ENCODE results near the gene CCDC63. TPM values are rescaled to one million over a fixed set of nuclear protein-coding genes. Genes with fewer than 3 reads are reported as not detected.

CCDC63 gene
- total RNA-seq, 2 experiments from 2014 or later, result not detected

- no TSS peak for BruUV-seq (replicated peaks)
- no peaks in the 10 kb centered on the region for H3K9me3 ChIP-seq (ENCODE audit: low read length)
- intact Hi-C loops (cut with micrococcal nuclease; ENCODE audit: unreplicated experiment), result no loop called here
- H3K4me3 ChIP-seq (ENCODE audit: low read depth, low read length, poor library complexity, severe bottlenecking), result no peak overlapping the region
- CTCF ChIA-PET (ENCODE audit: unreplicated experiment), result interaction anchor here (0.6 kb wide), 1 partner anchor 221 kb away, joined by 3 read pairs; no protein-coding TSS in a partner anchor
- H3K4me2 ChIP-seq (ENCODE audit: low read length), result no peak overlapping the region
- peaks cover 7% of the 10 kb centered on the region for H3K4me1 ChIP-seq (ENCODE audit: insufficient read depth, low read length, poor library complexity, severe bottlenecking)
- POLR2A ChIA-PET, result interaction anchor here (0.6 to 0.7 kb wide), 2 partner anchors 254 to 533 kb away, joined by 3 read pairs; no protein-coding TSS in a partner anchor
- H3K79me2 ChIP-seq (ENCODE audit: insufficient read depth, low read depth, low read length), result no peaks in the 10 kb centered on the region
- no peaks in the 10 kb centered on the region for H3K9me2 ChIP-seq (ENCODE audit: insufficient read depth, low read length)
- H2AFZ ChIP-seq (ENCODE audit: low read length), result no peak overlapping the region
- H3K36me3 ChIP-seq (ENCODE audit: insufficient read depth, low read length), result no peaks in the 10 kb centered on the region
- no peaks in the 10 kb centered on the region for H4K20me1 ChIP-seq (ENCODE audit: insufficient read depth, low read length)
- no peak for DNase-seq (ENCODE audit: low spot score)
- no peak overlapping the region for H3K27ac ChIP-seq (ENCODE audit: low read depth, low read length, poor library complexity, severe bottlenecking)
- no peak for TF ChIP-seq CTCF (conservative IDR thresholded peaks at IDR 0.05; ENCODE audit: low read length)
- no peak for TF ChIP-seq EZH2phosphoT487 (IDR thresholded peaks at IDR 0.05; ENCODE audit: borderline replicate concordance, low read depth, low read length)
Observed at GRCh38 chr12:110862329-110862728, 15.5 kb downstream of the CCDC63 start.

- DNase-seq (ENCODE audit: low spot score), result no peak
- Histone ChIP-seq H2AFZ (ENCODE audit: low read length) (no peak overlapping the region), H4K20me1 (ENCODE audit: insufficient read depth, low read length) (no peaks in the 10 kb centered on the region), H3K9me2 (ENCODE audit: insufficient read depth, low read length) (no peaks in the 10 kb centered on the region), H3K4me2 (ENCODE audit: low read length) (no peak overlapping the region), H3K4me1 (ENCODE audit: insufficient read depth, low read length, poor library complexity, severe bottlenecking) (peaks cover 7% of the 10 kb centered on the region), H3K9me3 (ENCODE audit: low read length) (no peaks in the 10 kb centered on the region), H3K27ac (ENCODE audit: low read depth, low read length, poor library complexity, severe bottlenecking) (no peak overlapping the region), H3K36me3 (ENCODE audit: insufficient read depth, low read length) (no peaks in the 10 kb centered on the region), H3K79me2 (ENCODE audit: insufficient read depth, low read depth, low read length) (no peaks in the 10 kb centered on the region), H3K4me3 (ENCODE audit: low read depth, low read length, poor library complexity, severe bottlenecking) (no peak overlapping the region)
- intact Hi-C loops (cut with micrococcal nuclease; ENCODE audit: unreplicated experiment), result no loop called here
- CTCF ChIA-PET (ENCODE audit: unreplicated experiment), result no interaction called here
- POLR2A ChIA-PET, result interaction anchor here (0.6 to 0.7 kb wide), 2 partner anchors 254 to 532 kb away, joined by 3 read pairs; no protein-coding TSS in a partner anchor
- BruUV-seq (replicated peaks), result no TSS peak
- no peak for TF ChIP-seq EZH2phosphoT487 (IDR thresholded peaks at IDR 0.05; ENCODE audit: borderline replicate concordance, low read depth, low read length)
- no peak for TF ChIP-seq CTCF (conservative IDR thresholded peaks at IDR 0.05; ENCODE audit: low read length)
Observed at GRCh38 chr12:110863161-110863560, 16.4 kb downstream of the CCDC63 start.

- intact Hi-C loops (cut with micrococcal nuclease; ENCODE audit: unreplicated experiment), result no loop called here
- Histone ChIP-seq H3K27ac (ENCODE audit: low read depth, low read length, poor library complexity, severe bottlenecking) (no peak overlapping the region), H3K79me2 (ENCODE audit: insufficient read depth, low read depth, low read length) (no peaks in the 10 kb centered on the region), H3K4me2 (ENCODE audit: low read length) (no peak overlapping the region), H3K36me3 (ENCODE audit: insufficient read depth, low read length) (no peaks in the 10 kb centered on the region), H3K9me3 (ENCODE audit: low read length) (no peaks in the 10 kb centered on the region), H3K9me2 (ENCODE audit: insufficient read depth, low read length) (no peaks in the 10 kb centered on the region), H4K20me1 (ENCODE audit: insufficient read depth, low read length) (no peaks in the 10 kb centered on the region), H2AFZ (ENCODE audit: low read length) (no peak overlapping the region), H3K4me3 (ENCODE audit: low read depth, low read length, poor library complexity, severe bottlenecking) (no peak overlapping the region), H3K4me1 (ENCODE audit: insufficient read depth, low read length, poor library complexity, severe bottlenecking) (peaks cover 6% of the 10 kb centered on the region)
- no peak for TF ChIP-seq EZH2phosphoT487 (IDR thresholded peaks at IDR 0.05; ENCODE audit: borderline replicate concordance, low read depth, low read length)
- no peak for TF ChIP-seq CTCF (conservative IDR thresholded peaks at IDR 0.05; ENCODE audit: low read length)
- BruUV-seq (replicated peaks), result no TSS peak
- DNase-seq (ENCODE audit: low spot score), result no peak
- CTCF ChIA-PET (ENCODE audit: unreplicated experiment), result no interaction called here
- POLR2A ChIA-PET, result no interaction called here
Observed at GRCh38 chr12:110865521-110865920, 18.7 kb downstream of the CCDC63 start.

Measured in OCI-LY7 (cell line).